GM19455 (cell line): ENCODE measurements around the gene BDP1.
"Not testable (repeated sequence)": the region's sequence is repeated elsewhere in the genome, so short reads cannot be mapped to it uniquely, and the experiment has no call there.

Source experiments
- ATAC-seq: cut with Tn5 transposase; IDR thresholded peaks from one replicate; pipeline ENCODE4 v1.9.1; 2021; ENCODE audit not compliant: unreplicated experiment

BDP1 gene

GRCh38 chr5:71569748-71570509, 114.5 kb downstream of the BDP1 start:
- no peak for ATAC-seq

- not testable (repeated sequence) for ATAC-seq
Measured at GRCh38 chr5:71571811-71572210, 116.4 kb downstream of the BDP1 start.

- ATAC-seq = no peak
Measured at GRCh38 chr5:71573591-71573990, 118.1 kb downstream of the BDP1 start.

DNA sequence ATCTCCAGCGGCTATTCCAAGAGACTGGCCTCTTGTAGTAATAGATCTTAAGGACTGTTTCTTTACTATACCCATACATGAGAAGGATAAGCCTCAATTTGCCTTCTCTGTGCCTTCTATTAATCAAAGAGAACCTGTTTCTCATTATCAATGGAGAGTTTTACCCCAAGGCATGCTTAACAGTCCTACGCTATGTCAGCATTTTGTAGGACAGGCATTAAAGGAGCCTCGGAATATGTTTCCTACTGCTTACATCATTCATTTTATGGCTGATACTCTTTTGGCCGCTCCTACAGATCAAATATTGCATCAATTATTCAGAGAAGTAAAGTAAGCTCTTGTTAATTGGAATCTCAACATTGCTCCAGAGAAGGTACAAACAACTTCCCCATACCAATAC, 120.1 kb downstream of the BDP1 start:
- ATAC-seq = not testable (repeated sequence)

- no peak for ATAC-seq
Measured at GRCh38 chr5:71576241-71576640, 120.8 kb downstream of the BDP1 start.

DNA sequence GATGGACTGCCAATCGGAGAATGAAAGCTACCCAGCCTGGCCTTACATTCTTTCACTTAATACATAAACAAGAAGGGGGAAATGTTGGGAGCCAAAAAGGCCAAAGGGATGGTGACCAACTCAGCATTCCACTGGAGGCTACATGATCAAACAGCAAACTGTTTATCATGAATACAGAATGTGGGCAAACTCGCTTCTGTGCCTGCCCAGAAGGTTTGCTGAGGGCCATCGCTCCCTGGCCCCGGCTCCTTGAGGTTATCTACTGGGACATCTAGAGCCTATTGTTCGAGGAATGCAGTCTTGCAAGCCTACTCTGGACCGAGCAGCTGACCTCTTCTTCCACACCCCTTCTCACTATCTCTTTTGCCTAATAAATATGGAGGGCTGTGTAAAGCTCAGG, 122.4 kb downstream of the BDP1 start:
- not testable (repeated sequence) for ATAC-seq

DNA sequence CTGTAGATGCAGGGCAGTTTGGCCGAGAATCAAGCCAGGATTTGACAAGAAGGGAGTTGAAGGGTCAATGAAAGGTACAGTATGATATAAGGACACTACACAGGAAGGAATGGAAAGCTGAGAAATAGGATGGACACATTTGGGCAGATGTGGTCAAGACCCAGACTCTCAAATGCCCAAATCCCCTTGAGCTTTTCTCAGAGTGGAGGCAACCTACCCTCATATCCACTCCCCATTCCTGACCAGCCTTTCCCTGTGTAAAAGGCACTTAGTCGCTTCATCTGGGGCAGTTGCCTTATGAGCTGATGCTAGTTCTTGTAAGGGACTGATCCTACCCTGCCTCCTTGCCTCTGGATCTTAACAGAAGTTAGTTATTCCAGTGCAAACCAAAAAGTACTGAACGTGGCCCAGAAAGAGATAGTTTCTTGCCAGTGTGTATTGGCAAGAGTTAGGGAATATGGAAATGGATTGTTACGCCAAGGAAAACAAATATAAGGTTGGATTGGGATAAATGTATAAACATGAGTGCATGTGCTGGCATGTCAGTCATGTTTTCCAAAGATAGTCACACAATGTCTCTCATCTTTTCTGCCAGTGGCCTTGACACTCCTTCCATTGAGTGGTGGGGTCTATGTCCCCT, 127.6 kb downstream of the BDP1 start:
- ATAC-seq = no peak

GRCh38 chr5:71586052-71586940, 130.8 kb downstream of the BDP1 start:
- no peak for ATAC-seq

DNA sequence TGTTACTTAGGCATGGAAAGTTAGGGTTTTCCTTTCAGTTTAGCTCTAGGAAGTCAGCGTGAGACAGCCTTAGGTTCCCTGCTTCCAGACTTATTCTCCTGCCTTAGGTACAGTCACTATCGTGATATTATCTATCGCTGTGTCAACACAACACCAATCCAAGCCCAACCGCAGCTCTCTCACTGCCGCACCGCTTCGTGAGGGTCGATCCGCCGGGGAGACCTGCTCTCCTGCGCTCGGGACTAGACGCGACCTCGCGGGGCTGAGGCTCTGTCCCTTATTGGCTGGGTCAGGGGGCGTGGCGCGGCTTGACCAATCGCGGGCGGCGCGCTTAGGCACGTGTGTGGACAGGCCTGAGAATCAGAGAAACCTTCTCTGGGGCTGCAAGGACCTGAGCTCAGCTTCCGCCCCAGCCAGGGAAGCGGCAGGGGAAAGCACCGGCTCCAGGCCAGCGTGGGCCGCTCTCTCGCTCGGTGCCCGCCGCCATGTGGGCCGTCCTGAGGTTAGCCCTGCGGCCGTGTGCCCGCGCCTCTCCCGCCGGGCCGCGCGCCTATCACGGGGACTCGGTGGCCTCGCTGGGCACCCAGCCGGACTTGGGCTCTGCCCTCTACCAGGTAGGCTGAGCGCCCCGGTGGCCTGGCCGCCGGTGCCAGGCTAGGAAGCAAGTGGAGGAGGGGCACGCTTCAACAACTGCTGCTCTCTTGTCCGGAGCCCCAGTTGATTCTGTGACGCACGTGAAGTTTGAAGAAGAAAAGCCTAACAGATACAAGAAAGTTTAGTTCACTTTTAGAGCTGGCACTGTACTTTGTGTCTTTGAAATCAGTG, 131.7 kb downstream of the BDP1 start, which contains the start of gene MCCC2:
Gene MCCC2 (plus strand): TSS at position 400 of the 825 bp plus-strand sequence. CDS start 86 bp downstream, at position 486.
- ATAC-seq = peak; percentile 97

DNA sequence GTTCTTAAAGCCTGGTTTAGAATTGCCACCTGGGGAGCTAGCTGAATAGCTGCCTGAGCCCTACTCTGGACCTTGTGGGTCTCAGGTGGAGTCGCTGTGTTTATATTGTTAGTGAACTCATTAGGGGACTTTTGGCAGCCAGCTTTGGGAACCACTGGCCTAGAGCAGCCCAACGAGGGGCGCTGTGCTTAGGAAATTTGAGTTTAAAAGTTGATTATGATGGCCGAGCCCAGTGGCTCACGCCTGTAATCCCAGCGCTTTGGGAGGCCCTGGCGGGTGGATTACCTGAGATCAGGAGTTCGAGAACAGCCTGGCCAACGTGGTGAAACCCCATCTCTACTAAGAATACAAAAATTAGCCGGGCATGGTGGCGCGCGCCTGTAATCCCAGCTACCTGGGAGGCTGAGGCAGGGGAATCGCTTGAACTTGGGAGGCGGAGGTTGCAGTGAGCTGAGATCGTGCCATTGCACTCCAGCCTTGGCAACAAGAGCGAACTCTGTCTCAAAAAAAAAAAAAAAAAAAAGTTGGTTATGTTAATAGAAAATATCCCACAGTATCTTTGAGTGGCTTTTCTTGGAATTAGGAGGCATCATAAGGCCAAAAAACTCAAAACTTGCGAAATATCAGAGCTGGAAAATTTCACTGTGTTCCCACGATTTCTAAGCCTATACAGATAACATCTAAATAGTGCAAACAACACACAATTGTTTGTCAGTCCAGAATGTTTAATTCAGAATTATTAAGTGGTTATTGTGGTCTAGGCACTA, 132.5 kb downstream of the BDP1 start:
- peak; percentile 17 for ATAC-seq

GRCh38 chr5:71588533-71588885, 133.1 kb downstream of the BDP1 start:
- no peak for ATAC-seq

- no peak for ATAC-seq
Measured at GRCh38 chr5:71589903-71590302, 134.5 kb downstream of the BDP1 start.

DNA sequence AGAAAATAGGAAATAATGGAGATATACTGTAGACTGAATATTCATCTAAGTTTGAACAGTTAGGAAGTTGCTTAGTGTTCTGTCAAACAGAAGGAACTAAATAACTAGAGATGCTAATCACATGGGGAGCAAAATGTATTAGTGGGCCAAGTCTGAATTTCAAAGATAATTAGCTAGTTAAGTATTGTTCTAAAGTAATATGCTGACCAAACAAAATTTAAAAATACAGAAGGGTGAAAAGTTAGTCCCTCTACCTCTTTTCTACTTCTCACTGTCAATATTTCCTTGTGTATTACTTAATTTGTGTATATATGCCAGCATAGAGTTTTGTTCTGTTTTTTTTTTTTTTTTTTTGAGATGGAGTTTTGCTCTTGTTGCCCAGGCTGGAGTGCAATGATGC, 135.6 kb downstream of the BDP1 start:
- ATAC-seq = no peak

DNA sequence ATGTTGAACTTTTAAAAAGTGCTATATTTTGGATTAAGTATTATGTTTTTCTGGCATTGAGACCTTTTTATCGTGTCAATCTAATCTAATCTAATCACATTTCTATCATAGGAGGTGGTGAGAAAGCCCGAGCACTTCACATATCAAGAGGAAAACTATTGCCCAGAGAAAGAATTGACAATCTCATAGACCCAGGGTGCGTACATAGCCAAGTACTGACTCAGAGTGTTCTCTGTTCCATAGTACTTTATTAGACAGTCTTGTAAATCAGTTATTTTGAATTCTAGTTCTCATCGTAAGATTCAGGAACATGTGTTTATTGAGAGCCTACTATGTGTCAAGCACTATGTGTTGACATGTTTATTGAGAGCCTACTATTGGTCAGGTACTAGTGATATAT, 140.7 kb downstream of the BDP1 start:
- ATAC-seq = no peak

GRCh38 chr5:71597001-71597400, 141.6 kb downstream of the BDP1 start:
- no peak for ATAC-seq

GRCh38 chr5:71600783-71601182, 145.3 kb downstream of the BDP1 start:
- no peak for ATAC-seq

- ATAC-seq = peak; percentile 93
Measured at GRCh38 chr5:71601222-71602026, 146.0 kb downstream of the BDP1 start.

DNA sequence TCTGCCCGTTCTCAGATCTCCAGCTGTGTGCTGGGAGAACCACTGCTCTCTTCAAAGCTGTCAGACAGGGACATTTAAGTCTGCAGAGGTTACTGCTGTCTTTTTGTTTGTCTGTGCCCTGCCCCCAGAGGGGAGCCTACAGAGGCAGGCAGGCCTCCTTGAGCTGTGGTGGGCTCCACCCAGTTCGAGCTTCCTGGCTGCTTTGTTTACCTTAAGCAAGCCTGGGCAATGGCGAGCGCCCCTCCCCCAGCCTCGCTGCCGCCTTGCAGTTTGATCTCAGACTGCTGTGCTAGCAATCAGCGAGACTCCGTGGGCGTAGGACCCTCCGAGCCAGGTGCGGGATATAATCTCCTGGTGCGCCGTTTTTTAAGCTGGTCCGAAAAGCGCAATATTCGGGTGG, 154.5 kb downstream of the BDP1 start:
- not testable (repeated sequence) for ATAC-seq

DNA sequence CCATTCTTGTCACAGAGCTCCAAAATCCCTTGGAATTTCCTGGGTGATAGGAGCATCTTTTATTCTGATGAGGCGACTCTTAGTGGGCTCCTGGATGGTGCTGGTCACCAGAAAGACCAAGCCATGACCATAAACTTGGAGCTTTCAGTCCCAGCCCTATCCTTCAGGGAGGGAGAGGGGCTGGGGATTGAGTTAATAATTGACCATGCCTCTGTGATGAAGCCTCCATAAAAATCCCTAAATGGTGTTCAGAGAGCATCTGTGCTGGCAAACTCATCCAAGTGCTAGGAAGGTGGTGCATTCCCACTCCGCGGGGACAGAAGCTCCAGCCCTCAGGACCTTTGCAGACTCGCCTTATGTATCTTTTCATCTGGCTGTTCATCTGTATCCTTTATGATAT, 160.4 kb downstream of the BDP1 start:
- ATAC-seq = no peak
